IPS-15b (cell line): ENCODE measurements around the gene ZFP82.
A peak's percentile ranks its signal among the peaks of the same experiment; 100 is the strongest.

Experiments
- H3K27me3 ChIP-seq: one replicate; pipeline ENCODE4 v1.6.1; 2013; ENCODE audit warnings: low read length; ENCODE audit not compliant: control insufficient read depth, insufficient read depth
- H3K36me3 ChIP-seq: one replicate; pipeline ENCODE4 v1.6.1; 2013; ENCODE audit warnings: low read length; ENCODE audit not compliant: control insufficient read depth, insufficient read depth
- H3K4me1 ChIP-seq: one replicate; pipeline ENCODE4 v1.6.1; 2013; ENCODE audit warnings: mild to moderate bottlenecking, low read length; ENCODE audit not compliant: control insufficient read depth, insufficient read depth
- H3K4me3 ChIP-seq: one replicate; pipeline ENCODE4 v1.5.1; 2013; ENCODE audit warnings: low read depth, low read length
- H3K9ac ChIP-seq: one replicate; pipeline ENCODE4 v1.6.1; 2013; ENCODE audit warnings: low read depth, mild to moderate bottlenecking, low read length
- H3K9me3 ChIP-seq: one replicate; pipeline ENCODE4 v1.6.1; 2013; ENCODE audit warnings: mild to moderate bottlenecking, low read length; ENCODE audit not compliant: control insufficient read depth, insufficient read depth

The ZFP82 gene

DNA sequence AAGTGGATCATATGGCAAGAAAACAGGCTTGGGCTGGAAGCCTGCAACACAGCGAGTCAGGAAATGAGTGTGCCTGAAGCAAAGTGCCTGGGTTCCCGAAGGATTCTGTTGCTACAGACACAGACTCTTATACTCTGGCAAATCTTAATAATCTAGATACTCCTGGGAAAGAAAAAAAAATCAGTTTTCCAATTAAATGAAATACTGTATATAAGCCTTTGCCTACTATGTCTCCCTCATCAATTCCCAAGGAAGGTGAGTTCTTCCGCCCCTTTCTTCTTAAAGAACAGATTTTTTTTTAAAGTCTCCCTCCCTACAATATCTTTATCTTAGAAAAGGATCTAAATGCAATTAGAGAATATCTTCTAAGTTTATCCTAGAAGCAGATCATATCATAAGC, 10.3 kb downstream of the ZFP82 start:
- Histone ChIP-seq H3K9ac (no peak overlapping the region), H3K36me3 (peaks cover 13% of the 10 kb centered on the region), H3K4me3 (no peak overlapping the region), H3K27me3 (no peaks in the 10 kb centered on the region), H3K9me3 (no peaks in the 10 kb centered on the region), H3K4me1 (no peaks in the 10 kb centered on the region)

DNA sequence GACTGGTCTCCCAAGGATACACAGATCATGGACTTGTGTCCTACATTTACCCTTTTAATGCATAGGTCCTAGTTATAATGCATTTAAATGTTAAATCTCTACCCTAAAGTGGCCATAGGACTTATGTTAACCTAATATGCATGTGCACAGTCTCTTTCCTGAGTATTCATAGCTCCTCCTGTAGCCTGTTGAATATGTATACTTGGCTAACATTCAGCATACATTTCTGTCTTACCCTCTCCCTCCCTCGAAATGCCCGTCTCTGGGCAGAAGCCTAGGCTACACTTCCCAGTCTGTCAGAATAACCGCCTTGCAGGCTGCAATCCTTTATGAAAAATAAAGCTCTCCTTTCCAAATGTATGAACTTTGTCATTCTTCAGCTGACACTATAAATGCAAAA, 13.9 kb downstream of the ZFP82 start:
- Histone ChIP-seq H3K9ac (no peak overlapping the region), H3K4me3 (no peak overlapping the region), H3K4me1 (no peaks in the 10 kb centered on the region), H3K27me3 (no peaks in the 10 kb centered on the region), H3K36me3 (peaks cover 13% of the 10 kb centered on the region), H3K9me3 (no peaks in the 10 kb centered on the region)

DNA sequence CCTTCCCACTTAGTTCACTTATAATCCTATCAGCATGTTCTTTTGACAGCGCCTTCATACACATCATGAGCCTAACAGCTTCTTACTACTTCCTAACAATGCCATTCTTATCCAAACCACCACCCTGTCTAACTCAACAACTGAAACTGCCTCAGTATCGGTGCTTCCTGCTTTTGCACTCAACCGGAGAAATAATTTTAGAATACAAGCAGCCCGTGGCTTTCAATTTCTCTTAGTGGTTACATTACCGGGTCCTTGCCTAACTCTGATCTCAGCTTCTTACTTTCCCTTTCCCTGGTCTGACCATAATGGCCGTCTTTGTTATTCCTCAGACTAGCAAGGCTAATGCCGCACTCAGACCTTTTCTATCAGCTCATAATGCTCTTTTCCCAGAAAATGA, 17.0 kb downstream of the ZFP82 start:
- peaks cover 13% of the 10 kb centered on the region for H3K36me3 ChIP-seq
- no peak overlapping the region for H3K9ac ChIP-seq
- no peaks in the 10 kb centered on the region for H3K4me1 ChIP-seq
- H3K27me3 ChIP-seq = no peaks in the 10 kb centered on the region
- no peaks in the 10 kb centered on the region for H3K9me3 ChIP-seq
- no peak overlapping the region for H3K4me3 ChIP-seq

GRCh38 chr19:36398571-36398970, 19.9 kb downstream of the ZFP82 start:
- Histone ChIP-seq H3K36me3 (peaks cover 8% of the 10 kb centered on the region), H3K9me3 (peaks cover 12% of the 10 kb centered on the region), H3K27me3 (no peaks in the 10 kb centered on the region), H3K4me3 (no peak overlapping the region), H3K9ac (no peak overlapping the region), H3K4me1 (no peaks in the 10 kb centered on the region)

GRCh38 chr19:36392916-36393673, 25.3 kb downstream of the ZFP82 start:
- H3K27me3 ChIP-seq = no peaks in the 10 kb centered on the region
- peaks cover 17% of the 10 kb centered on the region for H3K36me3 ChIP-seq
- no peak overlapping the region for H3K4me3 ChIP-seq
- H3K9me3 ChIP-seq = peaks cover 26% of the 10 kb centered on the region
- no peaks in the 10 kb centered on the region for H3K4me1 ChIP-seq
- no peak overlapping the region for H3K9ac ChIP-seq

- no peaks in the 10 kb centered on the region for H3K36me3 ChIP-seq
These were observed 39.0 kb downstream of the ZFP82 start for GRCh38 chr19:36379510-36379819.

DNA sequence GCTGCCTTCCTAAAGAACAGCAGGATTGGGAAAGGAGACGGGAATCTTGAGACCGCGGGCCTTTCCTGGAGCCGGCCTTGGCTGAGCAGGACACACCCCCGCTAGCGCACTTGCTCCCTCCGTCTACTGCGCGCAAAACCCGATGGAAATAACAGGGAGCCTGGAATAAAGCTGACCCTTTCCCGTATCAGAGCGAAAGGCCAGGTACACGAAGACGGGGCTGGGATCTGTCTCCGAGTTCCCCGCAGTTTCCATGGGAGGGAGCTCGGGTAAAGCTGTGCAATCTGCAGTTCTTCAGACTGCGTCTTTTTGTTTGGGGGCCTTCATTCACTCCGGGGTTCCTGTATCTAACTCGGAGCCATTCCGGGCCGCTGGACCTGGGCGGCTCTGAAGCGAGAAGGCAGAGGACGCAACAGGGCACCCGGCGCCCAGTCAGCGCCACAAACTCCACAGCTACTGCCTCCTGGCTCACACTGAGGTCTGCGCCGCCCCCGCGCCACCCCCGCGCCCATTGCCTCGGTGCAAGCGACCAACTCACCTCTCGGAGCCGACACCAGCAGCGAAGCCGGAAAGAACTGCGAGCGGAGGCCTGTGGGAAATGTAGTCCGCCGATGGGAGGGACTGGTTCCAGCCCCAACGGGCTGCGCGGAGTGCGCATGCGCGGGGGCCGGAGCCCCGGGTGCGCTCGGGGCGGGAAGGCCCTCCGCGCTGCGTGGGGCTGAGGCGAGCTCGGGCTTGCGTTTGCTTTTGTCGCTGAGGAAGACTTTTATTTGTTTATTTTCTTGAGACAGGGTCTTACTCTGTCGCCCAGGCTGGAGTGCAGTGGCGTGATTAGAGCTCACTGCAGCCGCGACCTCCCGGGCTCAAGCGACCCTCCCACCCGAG, 39.6 kb downstream of the ZFP82 start, which contains the start of gene ZFP14:
Gene ZFP14, minus strand, starts transcription at position 577 of the 885 bp plus-strand sequence. CDS start 11,309 bp downstream, outside the sequence.
- H3K9me3 ChIP-seq = no peaks in the 10 kb centered on the region
- peaks cover 3% of the 10 kb centered on the region for H3K27me3 ChIP-seq
- peak within 1 kb of the TSS; percentile 87 for H3K9ac ChIP-seq
- no peaks in the 10 kb centered on the region for H3K4me1 ChIP-seq
- H3K36me3 ChIP-seq = no peaks in the 10 kb centered on the region
- H3K4me3 ChIP-seq = peak within 1 kb of the TSS; percentile 96

More at GRCh38 chr19:36379510-36379819, 39.0 kb downstream of the ZFP82 start:
- Histone ChIP-seq H3K27me3 (peaks cover 3% of the 10 kb centered on the region), H3K4me3 (peak overlapping the region; percentile 96), H3K9ac (no peak overlapping the region), H3K9me3 (no peaks in the 10 kb centered on the region), H3K4me1 (no peaks in the 10 kb centered on the region)

DNA sequence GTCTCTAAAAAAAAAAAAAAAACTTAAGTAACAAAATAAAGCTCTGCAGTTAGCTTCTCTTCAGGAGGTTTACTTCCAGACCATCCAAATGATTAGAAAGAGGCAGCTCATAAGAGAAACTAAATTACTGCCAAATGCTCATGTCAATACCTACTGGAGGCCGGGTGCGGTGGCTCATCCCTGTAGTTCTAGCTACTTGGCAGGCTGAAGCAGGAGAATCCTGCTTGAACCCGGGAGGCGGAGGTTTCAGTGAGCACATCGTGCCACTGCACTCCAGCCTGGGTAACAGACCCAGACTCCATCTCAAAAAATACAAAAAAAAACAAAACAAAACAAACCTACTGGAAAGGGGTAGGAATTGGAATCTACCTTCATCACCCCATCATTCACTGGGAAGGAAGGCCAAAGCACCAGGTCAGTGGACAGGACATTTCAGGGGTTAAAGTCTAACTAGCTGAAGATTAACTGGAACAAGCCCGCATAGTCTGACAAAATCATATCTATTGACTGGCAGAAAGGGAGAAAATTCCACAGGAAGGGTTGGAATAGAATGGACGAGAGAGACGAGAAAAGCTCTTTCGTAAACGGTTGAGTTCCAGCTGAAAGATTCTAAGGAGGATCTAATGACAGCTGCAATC, 40.8 kb downstream of the ZFP82 start:
- H3K9me3 ChIP-seq = no peaks in the 10 kb centered on the region
- H3K36me3 ChIP-seq = no peaks in the 10 kb centered on the region
- H3K4me1 ChIP-seq = no peaks in the 10 kb centered on the region
- peak overlapping the region; percentile 96 for H3K4me3 ChIP-seq
- H3K27me3 ChIP-seq = peaks cover 3% of the 10 kb centered on the region
- no peak overlapping the region for H3K9ac ChIP-seq

DNA sequence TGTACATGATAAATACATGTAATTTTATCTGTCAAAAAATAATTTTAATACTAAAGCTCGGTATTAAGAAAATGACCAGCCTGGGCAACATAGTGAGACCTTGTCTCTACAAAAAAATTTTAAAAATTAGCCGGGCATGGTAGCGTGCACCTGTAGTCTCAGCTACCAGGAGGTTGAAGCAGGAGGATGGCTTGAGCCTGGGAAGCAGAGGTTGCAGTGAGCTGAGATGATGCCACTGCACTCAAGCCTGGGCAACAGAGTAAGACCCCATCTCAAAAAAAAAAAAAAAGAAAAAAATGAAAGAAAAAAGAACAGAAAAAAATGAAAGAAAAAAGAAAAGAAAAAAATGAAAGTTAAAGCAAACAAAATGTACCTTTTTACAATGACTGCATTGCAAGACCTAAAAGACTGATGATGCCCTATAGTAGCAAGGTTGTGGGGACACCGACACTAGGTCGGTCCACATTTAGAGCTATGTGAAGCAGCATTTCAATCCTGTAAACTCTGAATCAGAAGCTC, 44.7 kb downstream of the ZFP82 start:
- H3K4me3 ChIP-seq = no peak overlapping the region
- no peak overlapping the region for H3K9ac ChIP-seq
- H3K27me3 ChIP-seq = no peaks in the 10 kb centered on the region
- H3K36me3 ChIP-seq = no peaks in the 10 kb centered on the region
- no peaks in the 10 kb centered on the region for H3K9me3 ChIP-seq
- no peaks in the 10 kb centered on the region for H3K4me1 ChIP-seq

GRCh38 chr19:36371886-36372285, 46.6 kb downstream of the ZFP82 start:
- no peak overlapping the region for H3K4me3 ChIP-seq
- H3K27me3 ChIP-seq = no peaks in the 10 kb centered on the region
- H3K36me3 ChIP-seq = no peaks in the 10 kb centered on the region
- no peaks in the 10 kb centered on the region for H3K4me1 ChIP-seq
- no peak overlapping the region for H3K9ac ChIP-seq
- H3K9me3 ChIP-seq = no peaks in the 10 kb centered on the region

- no peaks in the 10 kb centered on the region for H3K4me1 ChIP-seq
- no peak overlapping the region for H3K9ac ChIP-seq
- no peaks in the 10 kb centered on the region for H3K9me3 ChIP-seq
- H3K4me3 ChIP-seq = no peak overlapping the region
- H3K27me3 ChIP-seq = no peaks in the 10 kb centered on the region
- peaks cover 8% of the 10 kb centered on the region for H3K36me3 ChIP-seq
These were observed 54.6 kb downstream of the ZFP82 start for GRCh38 chr19:36363845-36364244.
